Measurements from ENCODE around the gene KIF7. TPM values are rescaled to one million over a fixed set of nuclear protein-coding genes. Genes with fewer than 3 reads are reported as not detected.
"Not testable (repeated sequence)": the region's sequence is repeated elsewhere in the genome, so short reads cannot be mapped to it uniquely, and the experiment has no call there.

KIF7 gene
- total RNA-seq, 3 donors from 2014 or later = 1.6 to 9.4 (median 3.1) TPM

GRCh38 chr15:89690276-89691218 lies 35.3 kb upstream of the KIF7 start, which contains the start of the genes PEX11A and WDR93:
PEX11A (minus strand) TSS chr15:89690754; CDS start chr15:89690632, 122 bp downstream.
WDR93 (plus strand) TSS chr15:89690811; CDS start chr15:89701747, 10,936 bp downstream.
- ATAC-seq (peak; percentile 98), DNase-seq (peak; percentile 92 to 95 (median 92))
- Histone ChIP-seq H3K9me3 (no peaks in the 10 kb centered on the region), H3K4me3 (peak within 1 kb of the TSS; percentile 50), H3K4me1 (ENCODE audit: low read depth) (peaks cover 13% of the 10 kb centered on the region), H3K36me3 (ENCODE audit: low read depth) (no peaks in the 10 kb centered on the region)
- intact Hi-C loops (cut with DNase I, micrococcal nuclease) = no loop called here
- TF ChIP-seq CTCF (IDR thresholded peaks at IDR 0.05) = no peak

GRCh38 chr15:89689930-89690275 lies 34.6 kb upstream of the KIF7 start:
- Histone ChIP-seq H3K4me3 (peak overlapping the region; percentile 50), H3K4me1 (ENCODE audit: low read depth) (peaks cover 13% of the 10 kb centered on the region)
- peak; percentile 6 for ATAC-seq
- H3K9me3 ChIP-seq; intact Hi-C loops (cut with DNase I, micrococcal nuclease); H3K36me3 ChIP-seq (ENCODE audit: low read depth); DNase-seq: not testable (repeated sequence)

- H3K4me1 ChIP-seq (ENCODE audit: low read depth) = peaks cover 17% of the 10 kb centered on the region
- DNase-seq (no peak), ATAC-seq (no peak)
- intact Hi-C loops (cut with DNase I, micrococcal nuclease) = no loop called here
- H3K9me3 ChIP-seq = no peaks in the 10 kb centered on the region
- TF ChIP-seq CTCF (IDR thresholded peaks at IDR 0.05) = no peak
- H3K36me3 ChIP-seq (ENCODE audit: low read depth) = no peaks in the 10 kb centered on the region
- H3K4me3 ChIP-seq = no peak overlapping the region
Measured at GRCh38 chr15:89686522-89686921, 31.3 kb upstream of the KIF7 start.

- ATAC-seq = no peak
- no peak for DNase-seq
- Histone ChIP-seq H3K4me3 (no peak overlapping the region), H3K4me1 (ENCODE audit: low read depth) (peaks cover 22% of the 10 kb centered on the region), H3K9me3 (no peaks in the 10 kb centered on the region), H3K36me3 (ENCODE audit: low read depth) (no peaks in the 10 kb centered on the region)
- TF ChIP-seq CTCF (IDR thresholded peaks at IDR 0.05) = no peak
- intact Hi-C loops (cut with DNase I, micrococcal nuclease) = no loop called here
Measured at GRCh38 chr15:89685995-89686394, 30.7 kb upstream of the KIF7 start.

GRCh38 chr15:89681146-89681545 lies 25.9 kb upstream of the KIF7 start:
- DNase-seq (no peak), ATAC-seq (no peak)
- no peak overlapping the region for H3K4me3 ChIP-seq
- H3K9me3 ChIP-seq = no peaks in the 10 kb centered on the region
- H3K4me1 ChIP-seq (ENCODE audit: low read depth) = peaks cover 22% of the 10 kb centered on the region
- intact Hi-C loops (cut with DNase I, micrococcal nuclease) = no loop called here
- TF ChIP-seq CTCF (IDR thresholded peaks at IDR 0.05) = no peak
- H3K36me3 ChIP-seq (ENCODE audit: low read depth) = no peaks in the 10 kb centered on the region

GRCh38 chr15:89680282-89680873 lies 25.1 kb upstream of the KIF7 start:
- H3K36me3 ChIP-seq (ENCODE audit: low read depth) = no peaks in the 10 kb centered on the region
- intact Hi-C loops (cut with DNase I, micrococcal nuclease) = no loop called here
- no peaks in the 10 kb centered on the region for H3K9me3 ChIP-seq
- peaks cover 22% of the 10 kb centered on the region for H3K4me1 ChIP-seq (ENCODE audit: low read depth)
- TF ChIP-seq CTCF (IDR thresholded peaks at IDR 0.05) = no peak
- DNase-seq (peak in 2 of 3 donors; percentile 59 to 85), ATAC-seq (peak; percentile 96)
- no peak overlapping the region for H3K4me3 ChIP-seq
